ENCODE data around the gene TIPIN.

- TF ChIP-seq, protein P1, sequence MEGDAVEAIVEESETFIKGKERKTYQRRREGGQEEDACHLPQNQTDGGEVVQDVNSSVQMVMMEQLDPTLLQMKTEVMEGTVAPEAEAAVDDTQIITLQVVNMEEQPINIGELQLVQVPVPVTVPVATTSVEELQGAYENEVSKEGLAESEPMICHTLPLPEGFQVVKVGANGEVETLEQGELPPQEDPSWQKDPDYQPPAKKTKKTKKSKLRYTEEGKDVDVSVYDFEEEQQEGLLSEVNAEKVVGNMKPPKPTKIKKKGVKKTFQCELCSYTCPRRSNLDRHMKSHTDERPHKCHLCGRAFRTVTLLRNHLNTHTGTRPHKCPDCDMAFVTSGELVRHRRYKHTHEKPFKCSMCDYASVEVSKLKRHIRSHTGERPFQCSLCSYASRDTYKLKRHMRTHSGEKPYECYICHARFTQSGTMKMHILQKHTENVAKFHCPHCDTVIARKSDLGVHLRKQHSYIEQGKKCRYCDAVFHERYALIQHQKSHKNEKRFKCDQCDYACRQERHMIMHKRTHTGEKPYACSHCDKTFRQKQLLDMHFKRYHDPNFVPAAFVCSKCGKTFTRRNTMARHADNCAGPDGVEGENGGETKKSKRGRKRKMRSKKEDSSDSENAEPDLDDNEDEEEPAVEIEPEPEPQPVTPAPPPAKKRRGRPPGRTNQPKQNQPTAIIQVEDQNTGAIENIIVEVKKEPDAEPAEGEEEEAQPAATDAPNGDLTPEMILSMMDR (IDR thresholded peaks at IDR 0.05): no peak
- no peak for TF ChIP-seq POLR2AphosphoS5 (IDR thresholded peaks at IDR 0.05; ENCODE audit: low read depth, low read length)
- TF ChIP-seq SIN3A (IDR thresholded peaks at IDR 0.05; ENCODE audit: borderline replicate concordance, insufficient read depth, low read depth, low read length): no peak
- TF ChIP-seq, protein P2, sequence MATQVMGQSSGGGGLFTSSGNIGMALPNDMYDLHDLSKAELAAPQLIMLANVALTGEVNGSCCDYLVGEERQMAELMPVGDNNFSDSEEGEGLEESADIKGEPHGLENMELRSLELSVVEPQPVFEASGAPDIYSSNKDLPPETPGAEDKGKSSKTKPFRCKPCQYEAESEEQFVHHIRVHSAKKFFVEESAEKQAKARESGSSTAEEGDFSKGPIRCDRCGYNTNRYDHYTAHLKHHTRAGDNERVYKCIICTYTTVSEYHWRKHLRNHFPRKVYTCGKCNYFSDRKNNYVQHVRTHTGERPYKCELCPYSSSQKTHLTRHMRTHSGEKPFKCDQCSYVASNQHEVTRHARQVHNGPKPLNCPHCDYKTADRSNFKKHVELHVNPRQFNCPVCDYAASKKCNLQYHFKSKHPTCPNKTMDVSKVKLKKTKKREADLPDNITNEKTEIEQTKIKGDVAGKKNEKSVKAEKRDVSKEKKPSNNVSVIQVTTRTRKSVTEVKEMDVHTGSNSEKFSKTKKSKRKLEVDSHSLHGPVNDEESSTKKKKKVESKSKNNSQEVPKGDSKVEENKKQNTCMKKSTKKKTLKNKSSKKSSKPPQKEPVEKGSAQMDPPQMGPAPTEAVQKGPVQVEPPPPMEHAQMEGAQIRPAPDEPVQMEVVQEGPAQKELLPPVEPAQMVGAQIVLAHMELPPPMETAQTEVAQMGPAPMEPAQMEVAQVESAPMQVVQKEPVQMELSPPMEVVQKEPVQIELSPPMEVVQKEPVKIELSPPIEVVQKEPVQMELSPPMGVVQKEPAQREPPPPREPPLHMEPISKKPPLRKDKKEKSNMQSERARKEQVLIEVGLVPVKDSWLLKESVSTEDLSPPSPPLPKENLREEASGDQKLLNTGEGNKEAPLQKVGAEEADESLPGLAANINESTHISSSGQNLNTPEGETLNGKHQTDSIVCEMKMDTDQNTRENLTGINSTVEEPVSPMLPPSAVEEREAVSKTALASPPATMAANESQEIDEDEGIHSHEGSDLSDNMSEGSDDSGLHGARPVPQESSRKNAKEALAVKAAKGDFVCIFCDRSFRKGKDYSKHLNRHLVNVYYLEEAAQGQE (IDR thresholded peaks at IDR 0.05; ENCODE audit: insufficient read depth in 1 of 2, low read depth in 2 of 2, low read length in 1 of 2): no peak
Observed at GRCh38 chr15:66403323-66403722, 46.8 kb upstream of the TIPIN start.
